Kidney epithelial cell (primary cell): ENCODE data around the gene RTEL1. TPM values are rescaled to one million over a fixed set of nuclear protein-coding genes. Genes with fewer than 3 reads are reported as not detected.

Experiments
- DNase-seq: peaks from one replicate; pipeline ENCODE4 v3.0.0-alpha.2; 2010; ENCODE audit warnings: low read depth
- H3K27me3 ChIP-seq: 2 replicates; pipeline ENCODE4 v1.6.0; 2011; ENCODE audit warnings: low read length; ENCODE audit not compliant: control insufficient read depth, insufficient read depth
- H3K36me3 ChIP-seq: 2 replicates; pipeline ENCODE4 v1.5.1; 2011; ENCODE audit warnings: low read length; ENCODE audit not compliant: control insufficient read depth, insufficient read depth
- H3K4me3 ChIP-seq: 2 replicates; pipeline ENCODE4 v1.5.1; 2011; ENCODE audit warnings: low read depth, mild to moderate bottlenecking, control low read depth, low read length
- total RNA-seq: library from RNA; depleted of rRNA; stranded (reverse); fragments of >200 nt; gene quantifications from 2 replicates; pipeline ENCODE4 v1.2.3, GENCODE V29; 2015
- TF ChIP-seq, protein P1 (sequence below): IDR thresholded peaks from 2 replicates; pipeline ENCODE4 v1.5.1; 2011; ENCODE audit warnings: mild to moderate bottlenecking, moderate library complexity, low read length, control low read depth, inconsistent platforms; ENCODE audit not compliant: insufficient read depth, poor library complexity, severe bottlenecking

The RTEL1 gene
- total RNA-seq, 1 donor from 2014 or later, result 30.7 TPM

- Histone ChIP-seq H3K36me3 (no peaks in the 10 kb centered on the region), H3K27me3 (no peaks in the 10 kb centered on the region), H3K4me3 (no peak overlapping the region)
- DNase-seq, result no peak
- TF ChIP-seq, protein P1, sequence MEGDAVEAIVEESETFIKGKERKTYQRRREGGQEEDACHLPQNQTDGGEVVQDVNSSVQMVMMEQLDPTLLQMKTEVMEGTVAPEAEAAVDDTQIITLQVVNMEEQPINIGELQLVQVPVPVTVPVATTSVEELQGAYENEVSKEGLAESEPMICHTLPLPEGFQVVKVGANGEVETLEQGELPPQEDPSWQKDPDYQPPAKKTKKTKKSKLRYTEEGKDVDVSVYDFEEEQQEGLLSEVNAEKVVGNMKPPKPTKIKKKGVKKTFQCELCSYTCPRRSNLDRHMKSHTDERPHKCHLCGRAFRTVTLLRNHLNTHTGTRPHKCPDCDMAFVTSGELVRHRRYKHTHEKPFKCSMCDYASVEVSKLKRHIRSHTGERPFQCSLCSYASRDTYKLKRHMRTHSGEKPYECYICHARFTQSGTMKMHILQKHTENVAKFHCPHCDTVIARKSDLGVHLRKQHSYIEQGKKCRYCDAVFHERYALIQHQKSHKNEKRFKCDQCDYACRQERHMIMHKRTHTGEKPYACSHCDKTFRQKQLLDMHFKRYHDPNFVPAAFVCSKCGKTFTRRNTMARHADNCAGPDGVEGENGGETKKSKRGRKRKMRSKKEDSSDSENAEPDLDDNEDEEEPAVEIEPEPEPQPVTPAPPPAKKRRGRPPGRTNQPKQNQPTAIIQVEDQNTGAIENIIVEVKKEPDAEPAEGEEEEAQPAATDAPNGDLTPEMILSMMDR, result no peak
Measured at GRCh38 chr20:63678071-63678470, 20.0 kb downstream of the RTEL1 start.

DNA sequence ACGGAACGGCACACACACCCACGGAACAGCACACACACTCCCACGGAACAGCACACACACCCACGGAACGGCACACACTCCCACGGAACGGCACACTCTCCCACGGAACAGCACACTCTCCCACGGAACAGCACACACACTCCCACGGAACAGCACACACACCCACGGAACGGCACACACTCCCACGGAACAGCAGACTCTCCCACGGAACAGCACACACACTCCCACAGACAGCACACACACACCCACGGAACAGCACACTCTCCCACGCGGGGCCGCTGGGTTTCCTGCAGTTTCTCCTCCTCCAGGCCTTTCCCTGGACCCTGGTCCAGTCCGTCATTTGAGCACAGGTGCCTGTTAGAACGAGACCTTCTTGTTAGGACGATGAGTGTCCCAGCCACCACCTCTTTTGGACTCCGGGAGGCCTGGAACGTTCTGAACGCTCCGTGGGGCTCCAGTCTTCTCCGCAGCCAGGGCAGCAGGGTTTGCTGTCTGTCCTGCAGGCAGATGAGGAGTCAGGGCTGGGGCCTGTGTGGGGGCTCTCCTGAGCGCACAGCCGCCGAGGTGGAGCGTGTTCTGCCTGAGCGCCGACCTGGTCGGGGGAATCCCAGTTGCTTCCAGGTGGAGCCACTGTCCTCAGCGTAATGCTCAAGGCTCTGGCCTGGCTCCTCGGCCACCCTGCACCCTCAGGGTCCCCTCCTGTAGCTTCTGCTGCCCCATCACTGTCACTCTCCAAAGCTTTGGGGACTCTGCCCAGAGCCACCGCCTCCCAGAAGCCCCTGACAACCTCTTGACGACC lies 20.8 kb downstream of the RTEL1 start:
- Histone ChIP-seq H3K4me3 (no peak overlapping the region), H3K36me3 (no peaks in the 10 kb centered on the region), H3K27me3 (no peaks in the 10 kb centered on the region)
- DNase-seq, result no peak
- TF ChIP-seq, protein P1, result no peak

DNA sequence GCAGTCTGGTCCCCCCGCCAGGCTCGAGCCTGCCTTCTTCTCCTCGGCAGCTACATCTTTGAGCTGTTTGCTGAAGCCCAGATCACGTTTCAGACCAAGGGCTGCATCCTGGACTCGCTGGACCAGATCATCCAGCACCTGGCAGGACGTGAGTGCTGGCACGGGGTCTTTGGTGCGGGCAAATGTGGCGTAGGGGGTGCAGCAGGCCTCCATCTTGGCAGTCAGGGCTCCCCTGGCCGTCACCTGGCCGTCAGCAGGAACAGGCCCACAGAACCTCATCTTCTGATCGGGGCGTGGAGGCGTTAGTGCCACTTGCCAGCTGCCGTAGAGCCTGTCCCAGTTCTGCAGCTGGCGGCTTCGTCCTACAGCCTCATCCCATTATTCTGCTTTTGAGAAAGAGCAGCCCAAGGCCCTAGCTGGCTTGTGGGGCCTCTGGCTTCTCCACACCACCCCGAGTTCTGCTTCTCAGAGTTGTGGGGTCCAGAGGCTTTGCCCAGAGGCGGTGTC lies 21.7 kb downstream of the RTEL1 start:
- TF ChIP-seq, protein P1, result no peak
- Histone ChIP-seq H3K4me3 (no peak overlapping the region), H3K36me3 (no peaks in the 10 kb centered on the region), H3K27me3 (no peaks in the 10 kb centered on the region)
- DNase-seq, result no peak

GRCh38 chr20:63680427-63680826 lies 22.3 kb downstream of the RTEL1 start:
- TF ChIP-seq, protein P1, result no peak
- H3K36me3 ChIP-seq, result no peaks in the 10 kb centered on the region
- no peaks in the 10 kb centered on the region for H3K27me3 ChIP-seq
- no peak overlapping the region for H3K4me3 ChIP-seq
- DNase-seq, result no peak

- no peaks in the 10 kb centered on the region for H3K27me3 ChIP-seq
- TF ChIP-seq, protein P1, result no peak
- H3K4me3 ChIP-seq, result no peak overlapping the region
- no peak for DNase-seq
- no peaks in the 10 kb centered on the region for H3K36me3 ChIP-seq
Measured at GRCh38 chr20:63680857-63681608, 22.9 kb downstream of the RTEL1 start.
